SK-N-SH treated with all-trans-retinoic acid at 6 μM for 48 hours (cell line): Measurements from ENCODE around the gene CALU.

ENCODE experiments used
- ATAC-seq: fragments of 200-7000 bp; cut with Tn5 transposase; 3 replicates; pipeline ENCODE4 v1.9.1; 2020; ENCODE audit warnings: mild to moderate bottlenecking, moderate library complexity
- ARNTL ChIP-seq: fragments of 450-650 bp; formaldehyde crosslinking; IDR thresholded peaks from 2 replicates; pipeline ENCODE4 v1.5.0; 2020; ENCODE audit warnings: low read depth, mild to moderate bottlenecking, moderate library complexity, borderline replicate concordance
- BACH2 ChIP-seq: fragments of 250-450 bp; sonication (Bioruptor Pico); IDR thresholded peaks from 2 replicates; pipeline ENCODE4 v1.9.0; 2021; ENCODE audit warnings: mild to moderate bottlenecking, borderline replicate concordance
- CREB5 ChIP-seq: fragments of 250-450 bp; sonication (Bioruptor Pico); IDR thresholded peaks from 2 replicates; pipeline ENCODE4 v1.5.1; 2020; ENCODE audit warnings: low read depth, mild to moderate bottlenecking, moderate library complexity
- CSDC2 ChIP-seq: fragments of 250-450 bp; sonication (Bioruptor Pico); IDR thresholded peaks from 2 replicates; pipeline ENCODE4 v1.5.0; 2020; ENCODE audit warnings: mild to moderate bottlenecking, moderate library complexity
- ESRRG ChIP-seq: fragments of 250-450 bp; sonication (Bioruptor Pico); IDR thresholded peaks from 2 replicates; pipeline ENCODE4 v1.6.1; 2021; ENCODE audit warnings: mild to moderate bottlenecking
- GLIS3 ChIP-seq: fragments of 250-450 bp; sonication (Bioruptor Pico); IDR thresholded peaks from 2 replicates; pipeline ENCODE4 v1.5.0; 2020; ENCODE audit warnings: mild to moderate bottlenecking, moderate library complexity
- ISL1 ChIP-seq: fragments of 250-450 bp; sonication (Bioruptor Pico); IDR thresholded peaks from 2 replicates; pipeline ENCODE4 v2.1.2; 2022; ENCODE audit warnings: mild to moderate bottlenecking, moderate library complexity
- OSR1 ChIP-seq: fragments of 250-450 bp; sonication (Bioruptor Pico); IDR thresholded peaks from 2 replicates; pipeline ENCODE4 v1.8.0; 2022; ENCODE audit warnings: moderate library complexity, mild to moderate bottlenecking, inconsistent platforms
- POU6F1 ChIP-seq: fragments of 250-450 bp; sonication (Bioruptor Pico); IDR thresholded peaks from 2 replicates; pipeline ENCODE4 v1.8.0; 2021; ENCODE audit warnings: low read depth, mild to moderate bottlenecking, moderate library complexity, borderline replicate concordance
- PPARA ChIP-seq: fragments of 250-450 bp; sonication (Bioruptor Pico); IDR thresholded peaks from 2 replicates; pipeline ENCODE4 v1.5.0; 2020; ENCODE audit warnings: mild to moderate bottlenecking, borderline replicate concordance
- RARB ChIP-seq: fragments of 250-450 bp; sonication (Bioruptor Pico); IDR thresholded peaks from 2 replicates; pipeline ENCODE4 v1.8.0; 2021; ENCODE audit warnings: mild to moderate bottlenecking, moderate library complexity
- SNAI2 ChIP-seq: fragments of 250-450 bp; sonication (Bioruptor Pico); IDR thresholded peaks from 2 replicates; pipeline ENCODE4 v1.5.0; 2020; ENCODE audit warnings: mild to moderate bottlenecking, moderate library complexity
- TCF4 ChIP-seq: fragments of 250-450 bp; sonication (Bioruptor Pico); IDR thresholded peaks from 2 replicates; pipeline ENCODE4 v1.8.0; 2021; ENCODE audit warnings: mild to moderate bottlenecking, moderate library complexity, borderline replicate concordance
- TOX ChIP-seq: fragments of 250-450 bp; sonication (Bioruptor Pico); IDR thresholded peaks from 2 replicates; pipeline ENCODE4 v1.8.0; 2021; ENCODE audit warnings: mild to moderate bottlenecking, moderate library complexity, borderline replicate concordance
- TSHZ2 ChIP-seq: fragments of 250-450 bp; sonication (Bioruptor Pico); IDR thresholded peaks from 2 replicates; pipeline ENCODE4 v1.5.0; 2020; ENCODE audit warnings: mild to moderate bottlenecking, moderate library complexity
- ZC3H10 ChIP-seq: fragments of 250-450 bp; sonication (Bioruptor Pico); IDR thresholded peaks from 2 replicates; pipeline ENCODE4 v1.5.1; 2021; ENCODE audit warnings: mild to moderate bottlenecking, moderate library complexity
- ZFP3 ChIP-seq: fragments of 250-450 bp; sonication (Bioruptor Pico); IDR thresholded peaks from 2 replicates; pipeline ENCODE4 v1.5.0; 2020; ENCODE audit warnings: mild to moderate bottlenecking, moderate library complexity
- ZFP30 ChIP-seq: fragments of 450-650 bp; formaldehyde crosslinking; IDR thresholded peaks from 2 replicates; pipeline ENCODE4 v1.5.0; 2022; ENCODE audit warnings: mild to moderate bottlenecking, moderate library complexity
- ZNF565 ChIP-seq: fragments of 450-650 bp; formaldehyde crosslinking; conservative IDR thresholded peaks from 2 replicates; pipeline ENCODE4 v1.5.0; 2020; ENCODE audit warnings: low read depth, mild to moderate bottlenecking, moderate library complexity
- ZNF70 ChIP-seq: fragments of 450-650 bp; formaldehyde crosslinking; IDR thresholded peaks from 2 replicates; pipeline ENCODE4 v1.5.0; 2020; ENCODE audit warnings: mild to moderate bottlenecking, moderate library complexity
- TF ChIP-seq, protein P1 (sequence below): fragments of 250-450 bp; sonication (Bioruptor Pico); IDR thresholded peaks from 2 replicates; pipeline ENCODE4 v1.5.1; 2021; ENCODE audit warnings: mild to moderate bottlenecking, moderate library complexity
- TF ChIP-seq, protein P2 (sequence below): fragments of 250-450 bp; sonication (Bioruptor Pico); IDR thresholded peaks from 2 replicates; pipeline ENCODE4 v1.8.0; 2020; ENCODE audit warnings: mild to moderate bottlenecking, moderate library complexity, borderline replicate concordance

The CALU gene

GRCh38 chr7:128737441-128737840, 1.7 kb upstream of the CALU start:
- no peak for ATAC-seq
- no peak for TF ChIP-seq ZNF70 (CRISPR knock-in tag)
- no peak for TF ChIP-seq PPARA
- no peak for TF ChIP-seq RARB (CRISPR knock-in tag)
- no peak for TF ChIP-seq GLIS3
- TF ChIP-seq TCF4 (CRISPR knock-in tag), result no peak
- TF ChIP-seq TSHZ2 (CRISPR knock-in tag), result no peak
- TF ChIP-seq ZFP30, result no peak
- TF ChIP-seq, protein P1, sequence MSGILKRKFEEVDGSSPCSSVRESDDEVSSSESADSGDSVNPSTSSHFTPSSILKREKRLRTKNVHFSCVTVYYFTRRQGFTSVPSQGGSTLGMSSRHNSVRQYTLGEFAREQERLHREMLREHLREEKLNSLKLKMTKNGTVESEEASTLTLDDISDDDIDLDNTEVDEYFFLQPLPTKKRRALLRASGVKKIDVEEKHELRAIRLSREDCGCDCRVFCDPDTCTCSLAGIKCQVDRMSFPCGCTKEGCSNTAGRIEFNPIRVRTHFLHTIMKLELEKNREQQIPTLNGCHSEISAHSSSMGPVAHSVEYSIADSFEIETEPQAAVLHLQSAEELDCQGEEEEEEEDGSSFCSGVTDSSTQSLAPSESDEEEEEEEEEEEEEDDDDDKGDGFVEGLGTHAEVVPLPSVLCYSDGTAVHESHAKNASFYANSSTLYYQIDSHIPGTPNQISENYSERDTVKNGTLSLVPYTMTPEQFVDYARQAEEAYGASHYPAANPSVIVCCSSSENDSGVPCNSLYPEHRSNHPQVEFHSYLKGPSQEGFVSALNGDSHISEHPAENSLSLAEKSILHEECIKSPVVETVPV (CRISPR knock-in tag), result no peak
- TF ChIP-seq SNAI2 (CRISPR knock-in tag), result no peak
- TF ChIP-seq POU6F1 (CRISPR knock-in tag), result no peak
- no peak for TF ChIP-seq TOX
- TF ChIP-seq ARNTL (CRISPR knock-in tag), result no peak
- no peak for TF ChIP-seq CSDC2 (CRISPR knock-in tag)
- TF ChIP-seq OSR1 (CRISPR knock-in tag), result no peak
- TF ChIP-seq CREB5 (CRISPR knock-in tag), result no peak
- TF ChIP-seq ZNF565 (CRISPR knock-in tag), result no peak
- TF ChIP-seq ESRRG (CRISPR knock-in tag), result no peak

GRCh38 chr7:128737867-128738385, 1.2 kb upstream of the CALU start:
- no peak for TF ChIP-seq ARNTL (CRISPR knock-in tag)
- no peak for TF ChIP-seq SNAI2 (CRISPR knock-in tag)
- no peak for TF ChIP-seq ESRRG (CRISPR knock-in tag)
- TF ChIP-seq ISL1 (CRISPR knock-in tag), result no peak
- no peak for TF ChIP-seq RARB (CRISPR knock-in tag)
- no peak for TF ChIP-seq CSDC2 (CRISPR knock-in tag)
- no peak for TF ChIP-seq ZFP3
- TF ChIP-seq ZC3H10 (CRISPR knock-in tag), result no peak
- TF ChIP-seq ZNF565 (CRISPR knock-in tag), result no peak
- no peak for TF ChIP-seq BACH2 (CRISPR knock-in tag)
- no peak for TF ChIP-seq POU6F1 (CRISPR knock-in tag)
- TF ChIP-seq, protein P2, sequence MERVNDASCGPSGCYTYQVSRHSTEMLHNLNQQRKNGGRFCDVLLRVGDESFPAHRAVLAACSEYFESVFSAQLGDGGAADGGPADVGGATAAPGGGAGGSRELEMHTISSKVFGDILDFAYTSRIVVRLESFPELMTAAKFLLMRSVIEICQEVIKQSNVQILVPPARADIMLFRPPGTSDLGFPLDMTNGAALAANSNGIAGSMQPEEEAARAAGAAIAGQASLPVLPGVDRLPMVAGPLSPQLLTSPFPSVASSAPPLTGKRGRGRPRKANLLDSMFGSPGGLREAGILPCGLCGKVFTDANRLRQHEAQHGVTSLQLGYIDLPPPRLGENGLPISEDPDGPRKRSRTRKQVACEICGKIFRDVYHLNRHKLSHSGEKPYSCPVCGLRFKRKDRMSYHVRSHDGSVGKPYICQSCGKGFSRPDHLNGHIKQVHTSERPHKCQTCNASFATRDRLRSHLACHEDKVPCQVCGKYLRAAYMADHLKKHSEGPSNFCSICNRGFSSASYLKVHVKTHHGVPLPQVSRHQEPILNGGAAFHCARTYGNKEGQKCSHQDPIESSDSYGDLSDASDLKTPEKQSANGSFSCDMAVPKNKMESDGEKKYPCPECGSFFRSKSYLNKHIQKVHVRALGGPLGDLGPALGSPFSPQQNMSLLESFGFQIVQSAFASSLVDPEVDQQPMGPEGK (CRISPR knock-in tag), result no peak
- no peak for TF ChIP-seq TCF4 (CRISPR knock-in tag)
- no peak for TF ChIP-seq CREB5 (CRISPR knock-in tag)
- TF ChIP-seq ZFP30, result no peak
- no peak for TF ChIP-seq TOX
- TF ChIP-seq, protein P1 (CRISPR knock-in tag), result no peak
- no peak for ATAC-seq
